Upper lobe of left lung (tissue), 4 donors: ENCODE results near the gene MAGI2.

Source experiments
- EP300 ChIP-seq, 4 donors: sonication (generic); formaldehyde crosslinking; IDR thresholded peaks; one replicate each; pipeline ENCODE4 v1.5.1; 2017; ENCODE audit warnings: antibody characterized with exemption in 4 of 4, control low read depth in 2 of 4
- POLR2A ChIP-seq, 4 donors: fragments of 450-650 bp; IDR thresholded peaks; one replicate each; pipeline ENCODE4 v1.5.1; 2016 to 2017; ENCODE audit warnings: antibody characterized with exemption in 4 of 4, mild to moderate bottlenecking in 2 of 4
- POLR2AphosphoS5 ChIP-seq, 2 donors: sonication (generic); formaldehyde crosslinking; IDR thresholded peaks; one replicate each; pipeline ENCODE4 v1.5.1; 2017; ENCODE audit warnings: antibody characterized with exemption in 2 of 2
- TF ChIP-seq, protein P1 (sequence below), 6 experiments: fragments of 450-650 bp in 4 of 6; fragments of 200-600 bp in 2 of 6; sonication (generic) in 2 of 6; IDR thresholded peaks; one replicate each; pipeline ENCODE4 v1.5.1; 2016 to 2019; ENCODE audit warnings: antibody characterized with exemption in 6 of 6

DNA sequence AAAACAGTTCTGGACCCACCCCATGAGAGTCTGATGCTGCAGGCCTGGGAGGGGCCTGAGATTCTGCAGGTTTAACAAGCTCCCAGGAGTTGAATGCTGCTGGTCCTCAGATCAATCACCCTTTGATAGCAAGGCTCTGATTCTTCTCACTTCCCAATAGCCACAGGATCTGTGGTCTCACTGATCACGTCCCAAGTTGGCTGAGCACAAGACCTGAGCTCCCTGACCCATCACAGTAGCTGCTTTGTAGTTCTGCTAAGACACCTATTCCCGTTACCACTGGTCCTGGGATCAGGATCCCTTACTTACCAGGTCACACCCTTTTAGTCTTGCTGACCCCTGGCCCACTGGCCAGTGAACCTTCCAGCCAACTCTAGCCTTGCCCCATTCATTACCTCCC is 1282.1 kb downstream of the MAGI2 start:
- TF ChIP-seq, protein P1, sequence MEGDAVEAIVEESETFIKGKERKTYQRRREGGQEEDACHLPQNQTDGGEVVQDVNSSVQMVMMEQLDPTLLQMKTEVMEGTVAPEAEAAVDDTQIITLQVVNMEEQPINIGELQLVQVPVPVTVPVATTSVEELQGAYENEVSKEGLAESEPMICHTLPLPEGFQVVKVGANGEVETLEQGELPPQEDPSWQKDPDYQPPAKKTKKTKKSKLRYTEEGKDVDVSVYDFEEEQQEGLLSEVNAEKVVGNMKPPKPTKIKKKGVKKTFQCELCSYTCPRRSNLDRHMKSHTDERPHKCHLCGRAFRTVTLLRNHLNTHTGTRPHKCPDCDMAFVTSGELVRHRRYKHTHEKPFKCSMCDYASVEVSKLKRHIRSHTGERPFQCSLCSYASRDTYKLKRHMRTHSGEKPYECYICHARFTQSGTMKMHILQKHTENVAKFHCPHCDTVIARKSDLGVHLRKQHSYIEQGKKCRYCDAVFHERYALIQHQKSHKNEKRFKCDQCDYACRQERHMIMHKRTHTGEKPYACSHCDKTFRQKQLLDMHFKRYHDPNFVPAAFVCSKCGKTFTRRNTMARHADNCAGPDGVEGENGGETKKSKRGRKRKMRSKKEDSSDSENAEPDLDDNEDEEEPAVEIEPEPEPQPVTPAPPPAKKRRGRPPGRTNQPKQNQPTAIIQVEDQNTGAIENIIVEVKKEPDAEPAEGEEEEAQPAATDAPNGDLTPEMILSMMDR (IDR thresholded peaks at IDR 0.05), result no peak
- no peak for TF ChIP-seq POLR2AphosphoS5 (IDR thresholded peaks at IDR 0.05)
- TF ChIP-seq POLR2A (IDR thresholded peaks at IDR 0.05), result no peak
- no peak for TF ChIP-seq EP300 (IDR thresholded peaks at IDR 0.05)
